ENCODE measurements around the gene THTPA. TPM values are rescaled to one million over a fixed set of nuclear protein-coding genes. Genes with fewer than 3 reads are reported as not detected.

Gene THTPA
- total and polyA plus RNA-seq, 2 of the 13 experiments (the other 11 are each of a cell fraction or from before 2014, with no cell fraction given), result 7.4 to 8.7 TPM

GRCh38 chr14:23600322-23600707, 44.2 kb downstream of the THTPA start (continued):
- TF ChIP-seq HBP1 (CRISPR knock-in tag; IDR thresholded peaks at IDR 0.05; ENCODE audit: low read depth), result 0 out of 2 replicates have a peak, but pooled peaks have one; percentile 24
- 0 out of 2 replicates have a peak, but pooled peaks have one; percentile 83 for TF ChIP-seq ZNF318 (CRISPR knock-in tag; IDR thresholded peaks at IDR 0.05)
- TF ChIP-seq ZBTB37 (CRISPR knock-in tag; IDR thresholded peaks at IDR 0.05), result no peak
- peak; percentile 38; the same call in 1 of the 2 replicates for TF ChIP-seq ZNF33B (CRISPR knock-in tag; IDR thresholded peaks at IDR 0.05)
- TF ChIP-seq SP5 (CRISPR knock-in tag; IDR thresholded peaks at IDR 0.05; ENCODE audit: borderline replicate concordance, low read depth), result no peak
- TF ChIP-seq MED8 (CRISPR knock-in tag; IDR thresholded peaks at IDR 0.05; ENCODE audit: insufficient replicate concordance), result peak; percentile 15
- 0 out of 2 replicates have a peak, but pooled peaks have one; percentile 10 for TF ChIP-seq RBAK (CRISPR knock-in tag; IDR thresholded peaks at IDR 0.05)
- 0 out of 2 replicates have a peak, but pooled peaks have one; percentile 9 for TF ChIP-seq ZSCAN31 (CRISPR knock-in tag; IDR thresholded peaks at IDR 0.05; ENCODE audit: low read depth)
- peak; percentile 5; the same call in 1 of the 2 replicates for TF ChIP-seq SAP130 (CRISPR knock-in tag; IDR thresholded peaks at IDR 0.05; ENCODE audit: low read depth)
- no peak for TF ChIP-seq PBX3 (CRISPR knock-in tag; IDR thresholded peaks at IDR 0.05; ENCODE audit: borderline replicate concordance)
- TF ChIP-seq ZBTB20 (CRISPR knock-in tag; IDR thresholded peaks at IDR 0.05; ENCODE audit: borderline replicate concordance, low read depth), result peak; percentile 24; the same call in 1 of the 2 replicates
- TF ChIP-seq ZSCAN5A (CRISPR knock-in tag; IDR thresholded peaks at IDR 0.05; ENCODE audit: borderline replicate concordance), result 0 out of 2 replicates have a peak, but pooled peaks have one; percentile 75
- TF ChIP-seq ZNF576 (CRISPR knock-in tag; IDR thresholded peaks at IDR 0.05), result no peak

Measured in HepG2 (cell line).